Uterus (tissue), 4 donors: ENCODE data around the gene TTLL6. TPM values are rescaled to one million over a fixed set of nuclear protein-coding genes. Genes with fewer than 3 reads are reported as not detected.

Source experiments
- DNase-seq, 2 donors: peaks; one replicate each; pipeline ENCODE4 v3.0.0-alpha.2; 2019 to 2020
- H3K27ac ChIP-seq, 2 donors: fragments of 200-600 bp; sonication (generic); 1 replicate in 1 of 2; 2 replicates in 1 of 2; pipeline ENCODE4 v1.5.1; 2016 to 2018
- H3K27me3 ChIP-seq, 2 donors: fragments of 200-600 bp; sonication (generic); one replicate each; pipeline ENCODE4 v1.5.1; 2018 to 2019; ENCODE audit warnings: control low read depth in 1 of 2
- H3K36me3 ChIP-seq, 2 donors: fragments of 200-600 bp; sonication (generic); one replicate each; pipeline ENCODE4 v1.5.1; 2019; ENCODE audit warnings: control low read depth in 1 of 2
- H3K4me1 ChIP-seq, 2 donors: fragments of 200-600 bp; sonication (generic); one replicate each; pipeline ENCODE4 v1.5.1; 2018 to 2019; ENCODE audit warnings: control low read depth in 1 of 2
- H3K4me3 ChIP-seq, 2 donors: fragments of 200-600 bp; sonication (generic); 1 replicate in 1 of 2; 2 replicates in 1 of 2; pipeline ENCODE4 v1.5.1; 2018 to 2019; ENCODE audit warnings: mild to moderate bottlenecking in 1 of 2
- H3K9me3 ChIP-seq, 2 donors: fragments of 200-600 bp; sonication (generic); one replicate each; pipeline ENCODE4 v1.5.1; 2019; ENCODE audit warnings: control low read depth in 1 of 2
- POLR2A ChIP-seq, 2 donors: fragments of 450-650 bp; IDR thresholded peaks; one replicate each; pipeline ENCODE4 v1.6.1; 2016; ENCODE audit warnings: antibody characterized with exemption in 2 of 2, mild to moderate bottlenecking in 1 of 2, moderate library complexity in 1 of 2
- intact Hi-C: fragments of 100-400 bp; cut with DNase I; formaldehyde crosslinking; loops from one replicate; pipeline ENCODE4 v1.15.1; 2023; ENCODE audit warnings: low total_unique reads
- total RNA-seq, 4 donors: library from RNA; depleted of rRNA in 3 of 4; stranded (reverse); fragments of >200 nt in 3 of 4; gene quantifications; one replicate each; pipeline versions ENCODE4 v1.1.0 to v1.2.4, GENCODE V29; 2014 to 2023
- TF ChIP-seq, protein P1 (sequence below), 4 experiments: fragments of 200-600 bp in 2 of 4; fragments of 450-650 bp in 2 of 4; sonication (generic) in 2 of 4; IDR thresholded peaks; one replicate each; pipeline ENCODE4 v1.5.1; 2016 to 2019; ENCODE audit warnings: antibody characterized with exemption in 4 of 4, mild to moderate bottlenecking in 2 of 4, moderate library complexity in 1 of 4
- donor health status: DM: yes; HTN: yes; CAD: no.

The TTLL6 gene
- total RNA-seq, 4 donors from 2014 or later: 0.41 to 0.91 TPM; not detected in 2

- peaks cover 0 to 4% of the 10 kb centered on the region in 2 donors for H3K4me1 ChIP-seq
- DNase-seq: no peak
- no peaks in the 10 kb centered on the region for H3K9me3 ChIP-seq
- H3K4me3 ChIP-seq: peak overlapping the region; percentile 15 to 36
- intact Hi-C loops: loop anchor here (5.0 kb wide), 1 partner anchor 61 kb away; no protein-coding TSS in a partner anchor
- H3K27ac ChIP-seq: no peak overlapping the region
- H3K36me3 ChIP-seq: no peaks in the 10 kb centered on the region
- TF ChIP-seq, protein P1, sequence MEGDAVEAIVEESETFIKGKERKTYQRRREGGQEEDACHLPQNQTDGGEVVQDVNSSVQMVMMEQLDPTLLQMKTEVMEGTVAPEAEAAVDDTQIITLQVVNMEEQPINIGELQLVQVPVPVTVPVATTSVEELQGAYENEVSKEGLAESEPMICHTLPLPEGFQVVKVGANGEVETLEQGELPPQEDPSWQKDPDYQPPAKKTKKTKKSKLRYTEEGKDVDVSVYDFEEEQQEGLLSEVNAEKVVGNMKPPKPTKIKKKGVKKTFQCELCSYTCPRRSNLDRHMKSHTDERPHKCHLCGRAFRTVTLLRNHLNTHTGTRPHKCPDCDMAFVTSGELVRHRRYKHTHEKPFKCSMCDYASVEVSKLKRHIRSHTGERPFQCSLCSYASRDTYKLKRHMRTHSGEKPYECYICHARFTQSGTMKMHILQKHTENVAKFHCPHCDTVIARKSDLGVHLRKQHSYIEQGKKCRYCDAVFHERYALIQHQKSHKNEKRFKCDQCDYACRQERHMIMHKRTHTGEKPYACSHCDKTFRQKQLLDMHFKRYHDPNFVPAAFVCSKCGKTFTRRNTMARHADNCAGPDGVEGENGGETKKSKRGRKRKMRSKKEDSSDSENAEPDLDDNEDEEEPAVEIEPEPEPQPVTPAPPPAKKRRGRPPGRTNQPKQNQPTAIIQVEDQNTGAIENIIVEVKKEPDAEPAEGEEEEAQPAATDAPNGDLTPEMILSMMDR (IDR thresholded peaks at IDR 0.05): no peak
- no peak for TF ChIP-seq POLR2A (IDR thresholded peaks at IDR 0.05)
- no peaks in the 10 kb centered on the region for H3K27me3 ChIP-seq
Measured at GRCh38 chr17:48816438-48816773, 623 bp downstream of the TTLL6 start.

DNA sequence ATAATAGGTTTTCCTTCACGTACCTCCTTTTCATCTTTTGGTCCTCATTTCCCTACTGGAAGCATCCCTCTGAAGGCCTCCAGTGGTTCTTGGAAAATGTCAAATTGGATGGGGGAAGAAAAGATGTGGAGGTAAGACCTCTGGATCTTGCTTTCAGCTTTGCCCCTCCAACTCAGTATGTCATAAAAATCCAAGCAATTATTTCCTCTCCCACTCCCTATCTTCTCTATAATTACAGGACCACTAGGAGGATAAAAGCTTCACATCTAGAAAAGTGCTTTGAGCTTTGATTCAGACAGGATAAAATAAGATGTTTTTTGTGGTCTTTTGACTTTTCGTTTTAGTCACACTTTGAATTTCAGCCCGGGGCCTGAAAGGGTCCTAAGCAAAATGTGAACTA is 1.7 kb downstream of the TTLL6 start:
- intact Hi-C loops: loop anchor here (5.0 kb wide), 1 partner anchor 62 kb away; no protein-coding TSS in a partner anchor

DNA sequence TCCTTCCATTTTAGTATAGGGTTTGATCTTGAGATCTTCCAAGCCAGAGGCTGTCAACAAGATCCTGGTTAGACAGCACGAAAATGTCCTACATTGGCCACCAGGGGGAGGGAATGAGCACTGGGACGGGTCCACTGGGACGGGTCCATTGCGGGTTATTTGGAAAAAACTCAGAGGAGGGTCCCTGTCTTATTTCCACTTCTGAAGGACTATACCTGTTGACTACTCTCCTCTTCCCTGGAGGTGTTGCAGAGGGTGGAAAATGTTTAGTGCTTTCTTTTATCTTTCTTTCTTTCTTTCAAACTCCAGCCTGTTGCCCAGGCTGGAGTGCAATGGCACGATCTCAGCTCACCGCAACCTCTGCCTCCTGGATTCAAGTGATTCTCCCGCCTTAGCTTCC is 2.5 kb downstream of the TTLL6 start:
- H3K27ac ChIP-seq: no peak overlapping the region
- peaks cover 0 to 4% of the 10 kb centered on the region in 2 donors for H3K4me1 ChIP-seq
- H3K4me3 ChIP-seq: no peak overlapping the region
- no peaks in the 10 kb centered on the region for H3K9me3 ChIP-seq
- TF ChIP-seq, protein P1 (IDR thresholded peaks at IDR 0.05): peak; percentile 32 to 58 (median 57)
- no peak for TF ChIP-seq POLR2A (IDR thresholded peaks at IDR 0.05)
- no peaks in the 10 kb centered on the region for H3K36me3 ChIP-seq
- intact Hi-C loops: no loop called here
- H3K27me3 ChIP-seq: no peaks in the 10 kb centered on the region
- DNase-seq: peak in 1 of 2 donors; percentile 22

More for the DNA sequence above, 1.7 kb downstream of the TTLL6 start:
- Histone ChIP-seq H3K27ac (no peak overlapping the region), H3K4me1 (peaks cover 0 to 4% of the 10 kb centered on the region in 2 donors), H3K9me3 (no peaks in the 10 kb centered on the region), H3K27me3 (no peaks in the 10 kb centered on the region), H3K4me3 (no peak overlapping the region), H3K36me3 (no peaks in the 10 kb centered on the region)
- no peak for DNase-seq
- TF ChIP-seq, protein P1 (IDR thresholded peaks at IDR 0.05): no peak
- no peak for TF ChIP-seq POLR2A (IDR thresholded peaks at IDR 0.05)

DNA sequence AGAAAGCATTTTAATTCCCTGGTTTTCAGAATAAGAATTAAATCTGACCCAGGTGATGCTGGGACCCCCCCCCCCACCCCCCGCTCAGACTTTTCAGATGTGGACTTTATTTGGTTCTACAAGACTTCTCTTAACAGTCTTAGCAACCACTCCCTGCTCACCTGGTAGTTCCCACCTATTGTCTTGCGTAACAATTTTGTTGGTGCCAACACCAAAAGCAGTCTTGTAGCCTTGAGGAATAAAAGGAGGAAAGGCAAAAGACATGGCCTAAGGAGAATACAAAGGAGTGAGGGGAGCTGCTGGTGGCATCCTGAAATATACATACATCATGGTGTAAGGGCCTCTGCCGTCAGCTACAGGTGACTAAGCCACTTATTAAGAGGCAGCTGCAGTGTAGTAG is 5.0 kb downstream of the TTLL6 start:
- Histone ChIP-seq H3K36me3 (no peaks in the 10 kb centered on the region), H3K4me1 (no peaks in the 10 kb centered on the region), H3K9me3 (no peaks in the 10 kb centered on the region), H3K27me3 (no peaks in the 10 kb centered on the region), H3K4me3 (no peak overlapping the region), H3K27ac (no peak overlapping the region)
- TF ChIP-seq POLR2A (IDR thresholded peaks at IDR 0.05): no peak
- TF ChIP-seq, protein P1 (IDR thresholded peaks at IDR 0.05): no peak
- intact Hi-C loops: no loop called here
- no peak for DNase-seq

DNA sequence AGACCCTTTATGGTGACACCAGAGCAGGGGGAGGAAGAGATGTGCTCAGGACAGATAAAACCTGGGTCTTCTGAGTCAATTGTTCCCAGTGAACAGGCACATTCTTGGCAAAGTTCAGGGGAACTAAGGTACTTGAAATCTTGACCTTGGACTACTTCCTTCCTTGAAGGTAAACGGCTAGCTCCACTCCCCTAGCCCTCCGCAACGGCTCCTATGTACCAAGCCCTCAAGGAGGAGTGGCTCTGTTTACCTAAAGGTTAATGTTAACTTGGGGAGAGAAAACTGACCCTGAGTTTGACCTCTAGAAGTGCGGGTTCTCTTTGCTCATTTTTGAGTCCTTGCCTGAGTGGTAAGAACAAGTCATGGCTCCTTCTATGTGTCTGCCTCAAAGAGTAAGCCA is 7.8 kb downstream of the TTLL6 start:
- no peaks in the 10 kb centered on the region for H3K9me3 ChIP-seq
- intact Hi-C loops: loop anchor here (10.0 kb wide), 1 partner anchor 226 kb away; no protein-coding TSS in a partner anchor
- no peak for DNase-seq
- no peak overlapping the region for H3K27ac ChIP-seq
- no peak overlapping the region for H3K4me3 ChIP-seq
- TF ChIP-seq, protein P1 (IDR thresholded peaks at IDR 0.05): no peak
- TF ChIP-seq POLR2A (IDR thresholded peaks at IDR 0.05): no peak
- H3K27me3 ChIP-seq: no peaks in the 10 kb centered on the region
- no peaks in the 10 kb centered on the region for H3K4me1 ChIP-seq
- no peaks in the 10 kb centered on the region for H3K36me3 ChIP-seq
